GM10266 (cell line): ENCODE measurements around the gene DIS3L2.
"Not testable (repeated sequence)": the region's sequence is repeated elsewhere in the genome, so short reads cannot be mapped to it uniquely, and the experiment has no call there.

Experiments
- DNase-seq: peaks from one replicate; pipeline ENCODE4 v3.0.0; 2012; ENCODE audit errors: extremely low spot score
- TF ChIP-seq, protein P1 (sequence below): IDR thresholded peaks from 2 replicates; pipeline ENCODE4 v1.5.1; 2012; ENCODE audit warnings: mild to moderate bottlenecking, low read depth; ENCODE audit not compliant: control insufficient read depth, insufficient read depth; ENCODE audit errors: missing control alignments

Gene DIS3L2

DNA sequence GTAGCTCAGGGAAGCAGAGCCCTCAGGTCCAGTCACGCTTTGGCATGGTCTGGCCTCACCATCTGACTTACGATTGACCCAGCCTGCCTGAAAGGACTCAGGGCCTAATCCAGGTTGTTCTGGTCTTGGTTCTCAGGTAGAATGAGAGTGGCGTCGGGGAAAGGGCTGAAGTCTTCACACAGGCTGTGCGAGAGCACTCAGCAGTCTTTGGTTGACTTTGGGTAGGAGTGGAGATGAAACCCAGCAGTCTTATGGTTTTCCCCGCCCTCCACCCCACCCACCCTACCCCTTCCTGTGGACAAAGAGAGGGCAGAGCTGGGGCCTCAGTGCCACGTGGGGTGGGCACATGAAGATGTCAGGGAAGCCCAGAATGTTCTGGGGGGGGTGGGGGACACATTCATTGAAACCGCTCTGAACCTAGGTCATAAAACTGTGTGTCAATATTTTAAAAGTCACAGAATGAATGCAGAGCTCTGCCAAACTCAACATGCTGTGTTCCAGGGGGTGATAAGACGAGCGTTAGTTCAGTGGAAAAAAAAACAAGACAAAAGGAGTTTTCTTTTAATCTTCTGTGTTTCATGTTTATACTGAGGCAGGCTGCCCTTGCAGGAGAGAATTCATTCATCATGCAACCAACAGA is 358.4 kb downstream of the DIS3L2 start:
- TF ChIP-seq, protein P1, sequence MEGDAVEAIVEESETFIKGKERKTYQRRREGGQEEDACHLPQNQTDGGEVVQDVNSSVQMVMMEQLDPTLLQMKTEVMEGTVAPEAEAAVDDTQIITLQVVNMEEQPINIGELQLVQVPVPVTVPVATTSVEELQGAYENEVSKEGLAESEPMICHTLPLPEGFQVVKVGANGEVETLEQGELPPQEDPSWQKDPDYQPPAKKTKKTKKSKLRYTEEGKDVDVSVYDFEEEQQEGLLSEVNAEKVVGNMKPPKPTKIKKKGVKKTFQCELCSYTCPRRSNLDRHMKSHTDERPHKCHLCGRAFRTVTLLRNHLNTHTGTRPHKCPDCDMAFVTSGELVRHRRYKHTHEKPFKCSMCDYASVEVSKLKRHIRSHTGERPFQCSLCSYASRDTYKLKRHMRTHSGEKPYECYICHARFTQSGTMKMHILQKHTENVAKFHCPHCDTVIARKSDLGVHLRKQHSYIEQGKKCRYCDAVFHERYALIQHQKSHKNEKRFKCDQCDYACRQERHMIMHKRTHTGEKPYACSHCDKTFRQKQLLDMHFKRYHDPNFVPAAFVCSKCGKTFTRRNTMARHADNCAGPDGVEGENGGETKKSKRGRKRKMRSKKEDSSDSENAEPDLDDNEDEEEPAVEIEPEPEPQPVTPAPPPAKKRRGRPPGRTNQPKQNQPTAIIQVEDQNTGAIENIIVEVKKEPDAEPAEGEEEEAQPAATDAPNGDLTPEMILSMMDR, result no peak
- no peak for DNase-seq

GRCh38 chr2:232320443-232320803 is 358.9 kb downstream of the DIS3L2 start:
- no peak for DNase-seq
- TF ChIP-seq, protein P1, result no peak

- DNase-seq, result no peak
Observed at GRCh38 chr2:232321156-232321816, 359.8 kb downstream of the DIS3L2 start.

GRCh38 chr2:232321817-232322559 is 360.5 kb downstream of the DIS3L2 start:
- TF ChIP-seq, protein P1, result no peak
- DNase-seq, result no peak

More at GRCh38 chr2:232321156-232321816, 359.8 kb downstream of the DIS3L2 start:
- TF ChIP-seq, protein P1, result no peak

DNA sequence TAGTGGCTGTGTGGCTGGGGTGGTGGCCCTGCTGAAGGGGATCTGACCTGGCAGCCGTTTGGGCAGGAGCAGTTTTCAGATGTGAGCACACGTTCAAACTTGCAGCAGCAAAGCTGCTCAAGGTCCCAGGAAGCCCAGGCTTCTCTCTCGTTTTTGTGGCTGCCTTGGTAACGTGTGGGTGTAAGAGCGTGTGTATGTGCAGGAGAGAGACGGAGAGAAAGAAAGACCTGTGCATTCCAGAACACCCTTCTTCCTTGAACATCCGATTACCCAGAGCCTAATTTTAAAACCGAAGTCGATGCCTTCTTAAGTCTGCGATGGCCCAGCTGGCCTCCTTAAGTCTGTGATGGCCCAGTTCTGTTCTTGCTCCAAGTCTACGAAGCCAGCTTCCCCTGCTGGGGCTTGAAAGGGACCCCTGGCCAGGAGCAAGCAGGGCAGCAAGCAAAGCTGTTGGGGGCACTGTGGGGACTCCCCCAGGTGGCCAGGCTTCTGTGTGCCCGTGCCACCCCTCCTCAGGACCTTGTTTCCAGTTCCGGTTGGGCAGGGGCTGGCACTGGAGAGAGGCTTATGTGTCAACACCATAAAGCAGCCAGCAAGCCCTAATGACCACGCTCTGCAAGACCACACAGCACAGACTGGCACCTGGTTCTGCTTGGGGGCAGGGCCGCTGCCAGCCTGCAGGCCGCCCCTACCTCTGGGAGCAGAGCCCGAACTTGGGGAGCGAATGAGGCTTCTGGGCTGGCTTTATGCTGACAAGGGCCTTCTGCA is 361.2 kb downstream of the DIS3L2 start:
- TF ChIP-seq, protein P1, result no peak
- no peak for DNase-seq

DNA sequence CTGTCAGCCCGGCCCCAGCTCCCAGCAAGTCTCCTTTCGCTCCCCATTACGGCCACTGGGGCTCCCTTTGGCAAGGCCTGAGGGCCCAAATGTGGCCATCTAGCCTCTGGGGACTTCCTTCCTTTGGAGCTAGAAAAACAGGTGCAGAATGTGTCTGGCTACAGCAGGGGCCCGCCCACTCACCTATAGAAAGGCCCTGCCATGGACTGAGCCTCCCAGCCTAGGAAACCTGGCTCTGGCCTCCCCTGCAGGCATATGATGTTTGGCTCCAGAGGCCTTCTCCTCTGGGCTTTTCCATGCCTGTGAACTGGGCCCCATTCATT is 361.8 kb downstream of the DIS3L2 start:
- TF ChIP-seq, protein P1, result no peak
- DNase-seq, result no peak

- DNase-seq, result not testable (repeated sequence)
Observed at GRCh38 chr2:232323967-232324366, 362.5 kb downstream of the DIS3L2 start.
